Measurements from ENCODE around the gene ELF4. TPM values are rescaled to one million over a fixed set of nuclear protein-coding genes. Genes with fewer than 3 reads are reported as not detected.

The ELF4 gene
- total and polyA plus RNA-seq, 2 donors from 2014 or later = 2.6 to 18.0 TPM

DNA sequence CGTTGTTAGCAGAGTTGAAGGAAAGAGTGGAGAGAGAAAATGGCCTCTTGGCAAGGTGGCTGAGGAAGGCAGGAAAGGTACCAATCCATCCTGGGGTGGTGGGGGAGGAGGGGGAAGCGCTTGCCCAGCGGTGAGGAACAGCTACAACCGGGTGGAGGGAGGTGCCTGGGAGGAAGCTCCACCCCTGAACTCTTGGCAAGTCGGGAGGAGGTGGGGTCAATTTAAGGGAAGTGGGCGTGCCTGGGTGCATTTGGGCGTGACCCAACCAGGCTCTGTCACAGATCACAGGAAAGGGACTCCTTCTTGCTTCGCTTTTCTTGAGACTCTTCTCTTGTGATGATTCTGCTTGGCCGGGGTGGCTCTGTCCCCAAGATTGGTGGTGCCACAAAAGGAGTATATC lies 86.2 kb downstream of the ELF4 start:
- Histone ChIP-seq H3K9me3 (ENCODE audit: control insufficient read depth in 2 of 3, insufficient read depth in 1 of 3, low read length in 3 of 3) (no peaks in the 10 kb centered on the region), H3K36me3 (ENCODE audit: control insufficient read depth in 2 of 3, insufficient read depth in 3 of 3, low read length in 3 of 3) (peaks cover 0 to 18% (median 11%) of the 10 kb centered on the region in 3 donors), H3K4me3 (ENCODE audit: low read length in 3 of 3) (peak overlapping the region in 1 of 3 donors; percentile 7), H3K27me3 (ENCODE audit: control insufficient read depth, insufficient read depth, low read length) (no peaks in the 10 kb centered on the region), H3K9ac (ENCODE audit: low read length in 3 of 3) (no peak overlapping the region), H3K27ac (ENCODE audit: low read depth in 2 of 2, low read length in 2 of 2) (no peak overlapping the region), H3K4me1 (ENCODE audit: control insufficient read depth in 2 of 3, insufficient read depth in 2 of 3, low read depth in 1 of 3, low read length in 3 of 3) (no peaks in the 10 kb centered on the region)
- DNase-seq (peak; percentile 82 to 92 (median 85)), FAIRE-seq (no peak)
- TF ChIP-seq, protein P1, sequence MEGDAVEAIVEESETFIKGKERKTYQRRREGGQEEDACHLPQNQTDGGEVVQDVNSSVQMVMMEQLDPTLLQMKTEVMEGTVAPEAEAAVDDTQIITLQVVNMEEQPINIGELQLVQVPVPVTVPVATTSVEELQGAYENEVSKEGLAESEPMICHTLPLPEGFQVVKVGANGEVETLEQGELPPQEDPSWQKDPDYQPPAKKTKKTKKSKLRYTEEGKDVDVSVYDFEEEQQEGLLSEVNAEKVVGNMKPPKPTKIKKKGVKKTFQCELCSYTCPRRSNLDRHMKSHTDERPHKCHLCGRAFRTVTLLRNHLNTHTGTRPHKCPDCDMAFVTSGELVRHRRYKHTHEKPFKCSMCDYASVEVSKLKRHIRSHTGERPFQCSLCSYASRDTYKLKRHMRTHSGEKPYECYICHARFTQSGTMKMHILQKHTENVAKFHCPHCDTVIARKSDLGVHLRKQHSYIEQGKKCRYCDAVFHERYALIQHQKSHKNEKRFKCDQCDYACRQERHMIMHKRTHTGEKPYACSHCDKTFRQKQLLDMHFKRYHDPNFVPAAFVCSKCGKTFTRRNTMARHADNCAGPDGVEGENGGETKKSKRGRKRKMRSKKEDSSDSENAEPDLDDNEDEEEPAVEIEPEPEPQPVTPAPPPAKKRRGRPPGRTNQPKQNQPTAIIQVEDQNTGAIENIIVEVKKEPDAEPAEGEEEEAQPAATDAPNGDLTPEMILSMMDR (IDR thresholded peaks at IDR 0.05; ENCODE audit: borderline replicate concordance, extremely low read depth, insufficient read depth) = no peak
- intact Hi-C loops (cut with DNase I) = no loop called here

DNA sequence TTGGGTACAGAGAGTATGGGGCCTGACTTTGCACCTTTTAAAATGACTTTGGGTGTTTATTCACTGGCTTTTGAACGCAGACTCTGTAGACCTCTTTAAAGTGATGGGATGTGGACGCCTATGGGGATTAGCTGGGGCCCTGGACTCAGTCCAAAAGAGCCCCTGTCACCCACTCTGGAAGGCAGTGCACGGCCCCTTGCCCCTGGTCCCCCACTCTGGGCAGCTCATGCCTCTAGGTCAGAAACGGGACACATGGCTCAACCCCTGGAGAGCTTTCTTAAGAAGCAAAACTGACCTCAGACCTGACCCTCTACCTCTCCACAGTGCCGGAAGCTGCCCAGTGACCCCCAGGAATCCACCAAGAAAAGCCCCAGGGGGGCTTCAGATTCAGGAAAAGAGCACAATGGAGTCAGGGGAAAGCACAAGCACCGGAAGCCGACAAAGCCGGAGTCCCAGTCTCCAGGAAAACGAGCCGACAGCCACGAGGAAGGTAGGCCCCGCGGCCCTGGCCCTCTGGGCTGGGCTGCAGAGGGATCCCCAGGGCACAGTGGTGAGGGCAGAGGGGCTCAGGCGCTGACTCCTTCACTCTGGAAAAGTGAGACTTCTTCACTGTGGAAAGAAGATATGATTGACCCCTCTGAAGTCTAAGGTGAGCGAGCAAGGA lies 89.5 kb downstream of the ELF4 start:
- peaks cover 0 to 10% (median 7%) of the 10 kb centered on the region in 3 donors for H3K36me3 ChIP-seq (ENCODE audit: control insufficient read depth in 2 of 3, insufficient read depth in 3 of 3, low read length in 3 of 3)
- intact Hi-C loops (cut with DNase I) = no loop called here
- no peaks in the 10 kb centered on the region for H3K4me1 ChIP-seq (ENCODE audit: control insufficient read depth in 2 of 3, insufficient read depth in 2 of 3, low read depth in 1 of 3, low read length in 3 of 3)
- H3K27ac ChIP-seq (ENCODE audit: low read depth in 2 of 2, low read length in 2 of 2) = no peak overlapping the region
- H3K9ac ChIP-seq (ENCODE audit: low read length in 3 of 3) = no peak overlapping the region
- TF ChIP-seq, protein P1 (IDR thresholded peaks at IDR 0.05; ENCODE audit: borderline replicate concordance, extremely low read depth, insufficient read depth) = no peak
- DNase-seq (no peak), FAIRE-seq (no peak)
- no peaks in the 10 kb centered on the region for H3K27me3 ChIP-seq (ENCODE audit: control insufficient read depth, insufficient read depth, low read length)
- H3K9me3 ChIP-seq (ENCODE audit: control insufficient read depth in 2 of 3, insufficient read depth in 1 of 3, low read length in 3 of 3) = no peaks in the 10 kb centered on the region
- no peak overlapping the region for H3K4me3 ChIP-seq (ENCODE audit: low read length in 3 of 3)

DNA sequence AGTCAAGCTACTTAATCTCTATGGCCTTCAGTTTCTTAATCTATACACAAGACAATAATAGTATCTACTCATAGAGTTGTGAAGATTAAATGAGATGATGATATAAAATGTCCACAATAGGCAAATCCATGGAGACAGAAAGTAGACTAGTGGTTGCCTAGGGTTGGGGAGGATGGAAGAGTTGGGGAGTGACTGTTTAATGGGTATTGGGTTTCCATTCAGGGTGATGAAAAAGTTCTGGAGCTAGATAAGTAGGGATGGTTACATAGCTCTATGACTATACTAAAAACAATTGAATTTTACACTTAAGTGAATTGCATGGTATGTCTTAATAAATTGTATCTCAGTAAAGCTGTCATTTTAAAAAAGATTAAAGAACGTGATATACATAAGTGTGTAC lies 92.2 kb downstream of the ELF4 start:
- Histone ChIP-seq H3K27ac (ENCODE audit: low read depth in 2 of 2, low read length in 2 of 2) (no peak overlapping the region), H3K9ac (ENCODE audit: low read length in 3 of 3) (no peak overlapping the region), H3K4me3 (ENCODE audit: low read length in 3 of 3) (no peak overlapping the region), H3K27me3 (ENCODE audit: control insufficient read depth, insufficient read depth, low read length) (no peaks in the 10 kb centered on the region), H3K9me3 (ENCODE audit: control insufficient read depth in 2 of 3, insufficient read depth in 1 of 3, low read length in 3 of 3) (no peaks in the 10 kb centered on the region), H3K4me1 (ENCODE audit: control insufficient read depth in 2 of 3, insufficient read depth in 2 of 3, low read depth in 1 of 3, low read length in 3 of 3) (no peaks in the 10 kb centered on the region), H3K36me3 (ENCODE audit: control insufficient read depth in 2 of 3, insufficient read depth in 3 of 3, low read length in 3 of 3) (peaks cover 0 to 7% (median 3%) of the 10 kb centered on the region in 3 donors)
- FAIRE-seq (no peak), DNase-seq (no peak)
- TF ChIP-seq, protein P1 (IDR thresholded peaks at IDR 0.05; ENCODE audit: borderline replicate concordance, extremely low read depth, insufficient read depth) = no peak
- intact Hi-C loops (cut with DNase I) = no loop called here
